22Rv1 (cell line): Measurements from ENCODE around the gene COL4A2.

ENCODE experiments used
- H3K27ac ChIP-seq: fragments of 450-650 bp; 2 replicates; pipeline ENCODE4 v1.5.1; 2017
- CTCF ChIP-seq: fragments of 450-650 bp; IDR thresholded peaks from 2 replicates; pipeline ENCODE4 v1.5.1; 2017; ENCODE audit warnings: mild to moderate bottlenecking
- ZFX ChIP-seq: fragments of 450-650 bp; IDR thresholded peaks from 2 replicates; pipeline ENCODE4 v1.6.1; 2017; ENCODE audit warnings: antibody characterized with exemption, borderline replicate concordance

Gene COL4A2

GRCh38 chr13:110284779-110285484 is 22.2 kb upstream of the COL4A2 start:
- H3K27ac ChIP-seq = no peak overlapping the region
- TF ChIP-seq CTCF (no peak), ZFX (no peak)

GRCh38 chr13:110285991-110286832 is 20.9 kb upstream of the COL4A2 start:
- no peak overlapping the region for H3K27ac ChIP-seq
- TF ChIP-seq ZFX (no peak), CTCF (no peak)

GRCh38 chr13:110286833-110287819 is 20.0 kb upstream of the COL4A2 start:
- no peak overlapping the region for H3K27ac ChIP-seq

GRCh38 chr13:110289174-110289573 is 17.9 kb upstream of the COL4A2 start:
- TF ChIP-seq ZFX (no peak), CTCF (no peak)
- no peak overlapping the region for H3K27ac ChIP-seq

More at GRCh38 chr13:110286833-110287819, 20.0 kb upstream of the COL4A2 start:
- TF ChIP-seq CTCF = no peak
- TF ChIP-seq ZFX = no peak

- H3K27ac ChIP-seq = no peak overlapping the region
- no peak for TF ChIP-seq ZFX
- TF ChIP-seq CTCF = no peak
Measured at GRCh38 chr13:110289661-110290060, 17.4 kb upstream of the COL4A2 start.

- no peak overlapping the region for H3K27ac ChIP-seq
- TF ChIP-seq ZFX (no peak), CTCF (no peak)
Measured at GRCh38 chr13:110290153-110290552, 16.9 kb upstream of the COL4A2 start.
